ENCODE data around the gene JPH4. TPM values are rescaled to one million over a fixed set of nuclear protein-coding genes. Genes with fewer than 3 reads are reported as not detected.
A peak's percentile ranks its signal among the peaks of the same experiment; 100 is the strongest.

The JPH4 gene
- total and polyA plus RNA-seq, 8 donors, result 0.12 to 1.3 (median 0.41) TPM

DNA sequence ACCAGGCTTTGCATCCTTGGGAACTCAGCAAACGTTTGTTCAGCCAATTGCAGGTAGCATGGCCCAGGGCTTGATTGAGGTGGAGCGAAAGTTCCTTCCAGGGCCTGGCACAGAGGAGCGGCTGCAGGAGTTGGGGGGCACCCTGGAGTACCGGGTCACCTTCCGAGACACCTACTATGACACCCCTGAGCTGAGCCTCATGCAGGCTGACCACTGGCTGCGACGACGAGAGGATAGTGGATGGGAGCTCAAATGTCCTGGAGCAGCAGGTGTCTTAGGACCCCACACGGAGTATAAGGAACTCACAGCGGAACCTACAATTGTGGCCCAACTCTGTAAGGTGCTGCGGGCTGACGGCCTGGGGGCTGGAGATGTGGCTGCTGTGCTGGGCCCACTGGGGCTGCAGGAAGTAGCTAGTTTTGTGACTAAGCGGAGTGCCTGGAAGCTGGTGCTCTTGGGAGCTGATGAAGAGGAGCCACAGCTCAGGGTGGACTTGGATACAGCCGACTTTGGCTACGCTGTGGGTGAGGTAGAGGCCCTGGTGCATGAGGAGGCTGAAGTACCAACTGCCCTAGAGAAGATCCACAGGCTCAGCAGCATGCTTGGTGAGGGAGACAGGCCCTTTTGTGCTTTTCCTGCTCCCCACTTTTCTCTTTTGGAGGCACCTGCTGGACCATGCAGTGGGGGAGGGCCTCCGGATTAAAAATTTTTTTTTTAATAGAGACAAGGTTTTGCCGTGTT, 21.7 kb downstream of the JPH4 start:
- 27 to 31% methylated on average over 17 of the region's 17 CpGs for WGBS, 2 donors
- peak in 1 of 4 donors; percentile 1 for ATAC-seq
- Histone ChIP-seq H3K27me3 (no peaks in the 10 kb centered on the region), H3K9me3 (no peaks in the 10 kb centered on the region), H3K27ac (peak overlapping the region; percentile 90 to 94 (median 93)), H3K4me3 (peak overlapping the region; percentile 70 to 96 (median 90)), H3K36me3 (peaks cover 0 to 17% (median 7%) of the 10 kb centered on the region in 3 donors), H3K4me1 (peaks cover 0 to 10% (median 6%) of the 10 kb centered on the region in 3 donors)
- DNase-seq, result peak in 1 of 6 donors; percentile 51
- FAIRE-seq, result no peak
- TF ChIP-seq CTCF (IDR thresholded peaks at IDR 0.05), result no peak
- intact Hi-C loops (cut with DNase I), result no loop called here

DNA sequence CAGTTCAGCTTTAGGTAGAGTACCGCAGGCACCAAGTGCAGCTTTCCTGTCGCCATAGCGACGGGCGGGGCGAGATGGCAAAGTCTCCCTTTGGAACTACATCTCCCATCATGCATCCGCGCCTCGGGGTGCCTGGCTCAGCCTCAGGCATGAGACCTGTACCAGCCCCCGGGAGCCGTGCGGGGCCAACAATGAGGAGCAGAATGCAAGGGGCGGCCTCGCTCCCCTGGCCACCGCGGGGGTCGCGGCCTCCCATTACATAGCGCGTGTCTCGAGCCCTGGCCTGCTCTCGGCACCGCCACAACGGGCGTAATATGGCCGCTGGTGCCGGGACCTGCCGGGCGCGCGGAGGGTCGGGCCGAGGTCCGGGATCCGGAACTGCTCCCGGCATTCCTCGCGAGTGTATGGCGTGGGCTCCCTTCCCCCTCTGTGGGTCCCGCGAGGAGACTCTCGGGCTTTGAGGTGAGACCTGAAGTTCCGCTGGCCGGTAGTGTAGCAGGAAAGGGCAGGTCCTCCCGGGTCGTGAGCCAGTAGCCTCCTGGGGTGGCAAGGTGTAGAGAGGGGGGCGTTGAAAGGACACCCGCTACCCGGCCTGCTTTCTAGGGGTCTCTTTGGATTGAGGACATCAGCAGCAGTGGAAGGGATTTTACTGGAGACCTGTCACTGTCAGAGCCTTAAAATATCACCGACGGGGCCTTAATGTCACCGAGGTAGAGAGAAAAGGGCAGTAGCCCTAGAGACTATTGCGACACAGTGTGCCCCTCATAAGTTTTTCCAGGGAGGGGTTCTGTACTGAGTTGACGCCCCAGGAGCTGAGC, 22.5 kb downstream of the JPH4 start, which contains the start of gene THTPA:
TSS of gene THTPA (plus strand) at position 390 of the 818 bp plus-strand sequence. CDS start 487 bp downstream, outside the sequence.
- H3K27me3 ChIP-seq, result no peaks in the 10 kb centered on the region
- H3K4me3 ChIP-seq, result peak within 1 kb of the TSS; percentile 70 to 96 (median 90)
- TF ChIP-seq CTCF (IDR thresholded peaks at IDR 0.05), result no peak
- peak within 1 kb of the TSS; percentile 90 to 94 (median 93) for H3K27ac ChIP-seq
- ATAC-seq (peak; percentile 82 to 90 (median 86)), DNase-seq (peak; percentile 91 to 97 (median 92)), FAIRE-seq (no peak)
- WGBS, 2 donors, result 0% methylated on average over 50 to 54 of the region's 54 CpGs
- H3K9me3 ChIP-seq, result no peaks in the 10 kb centered on the region
- intact Hi-C loops (cut with DNase I), result no loop called here
- peaks cover 0 to 10% (median under 1%) of the 10 kb centered on the region in 3 donors for H3K36me3 ChIP-seq
- H3K4me1 ChIP-seq, result peaks cover 0 to 11% (median 6%) of the 10 kb centered on the region in 3 donors

GRCh38 chr14:23555533-23555881, 23.1 kb downstream of the JPH4 start:
- ATAC-seq (no peak), FAIRE-seq (no peak), DNase-seq (no peak)
- Histone ChIP-seq H3K36me3 (peaks cover 0 to 6% (median 0%) of the 10 kb centered on the region in 3 donors), H3K4me3 (peak overlapping the region; percentile 70 to 96 (median 90)), H3K27me3 (no peaks in the 10 kb centered on the region), H3K27ac (peak overlapping the region; percentile 90 to 94 (median 93)), H3K9me3 (no peaks in the 10 kb centered on the region), H3K4me1 (peaks cover 0 to 11% (median 6%) of the 10 kb centered on the region in 3 donors)
- TF ChIP-seq CTCF (IDR thresholded peaks at IDR 0.05), result no peak
- WGBS, 2 donors, result 3% methylated on average over 14 of the region's 14 CpGs
- intact Hi-C loops (cut with DNase I), result no loop called here

GRCh38 chr14:23551266-23552028, 27.1 kb downstream of the JPH4 start, which contains the start of gene ZFHX2:
ZFHX2 (minus strand) TSS chr14:23551765; CDS start chr14:23535325, 16,440 bp downstream.
- no peak for FAIRE-seq
- H3K9me3 ChIP-seq, result no peaks in the 10 kb centered on the region
- peak; percentile 83 to 87 (median 83) for ATAC-seq
- H3K27ac ChIP-seq, result peak within 1 kb of the TSS in 2 of 4 donors; percentile 66 to 75
- H3K27me3 ChIP-seq, result no peaks in the 10 kb centered on the region
- intact Hi-C loops (cut with DNase I), result no loop called here
- H3K4me3 ChIP-seq, result peak within 1 kb of the TSS; percentile 40 to 75 (median 52)
- no peaks in the 10 kb centered on the region for H3K36me3 ChIP-seq
- H3K4me1 ChIP-seq, result peaks cover 0 to 3% (median 0%) of the 10 kb centered on the region in 3 donors
- DNase-seq, result peak; percentile 83 to 95 (median 92)
- 0 to 1% methylated on average over 44 to 47 of the region's 49 CpGs for WGBS, 2 donors
- TF ChIP-seq CTCF (IDR thresholded peaks at IDR 0.05), result no peak

Measured in pancreas (tissue), 10 donors.